NCI-H2227 (cell line): ENCODE results near the gene IP6K3.
A peak's percentile ranks its signal among the peaks of the same experiment; 100 is the strongest.

Experiments
- DNase-seq: peaks from one replicate; lab custom pipeline; 2025; ENCODE audit not compliant: unreplicated experiment; lab: John Stamatoyannopoulos, UW

Gene IP6K3, protein sequence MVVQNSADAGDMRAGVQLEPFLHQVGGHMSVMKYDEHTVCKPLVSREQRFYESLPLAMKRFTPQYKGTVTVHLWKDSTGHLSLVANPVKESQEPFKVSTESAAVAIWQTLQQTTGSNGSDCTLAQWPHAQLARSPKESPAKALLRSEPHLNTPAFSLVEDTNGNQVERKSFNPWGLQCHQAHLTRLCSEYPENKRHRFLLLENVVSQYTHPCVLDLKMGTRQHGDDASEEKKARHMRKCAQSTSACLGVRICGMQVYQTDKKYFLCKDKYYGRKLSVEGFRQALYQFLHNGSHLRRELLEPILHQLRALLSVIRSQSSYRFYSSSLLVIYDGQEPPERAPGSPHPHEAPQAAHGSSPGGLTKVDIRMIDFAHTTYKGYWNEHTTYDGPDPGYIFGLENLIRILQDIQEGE

DNA sequence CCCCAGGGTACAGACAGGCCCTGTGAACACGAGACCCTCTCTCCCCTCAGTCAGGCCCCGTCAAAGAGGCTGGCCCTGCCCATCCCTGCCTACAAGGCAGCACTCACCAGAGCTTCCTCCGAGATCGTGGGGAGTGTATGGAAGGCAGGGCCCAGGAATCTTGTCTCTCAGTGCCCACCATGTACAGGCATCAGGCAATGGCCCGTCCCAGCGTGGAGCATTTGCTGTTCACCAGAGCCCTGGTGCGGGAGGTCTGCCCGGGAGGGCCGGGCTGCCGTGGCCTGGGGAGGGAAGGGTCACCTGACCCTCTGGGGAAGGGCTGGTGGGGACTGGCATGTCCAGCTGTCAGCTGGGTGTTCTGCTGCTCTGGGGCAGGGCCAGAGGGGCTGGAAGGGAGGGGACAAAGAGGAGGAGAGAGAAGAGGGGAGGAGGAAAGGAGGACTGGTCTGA is at the start of gene IP6K3:
Gene IP6K3, minus strand, starts transcription at position 255 of the 450 bp plus-strand sequence. CDS start 11,429 bp downstream, outside the sequence.
- no peak for DNase-seq

DNA sequence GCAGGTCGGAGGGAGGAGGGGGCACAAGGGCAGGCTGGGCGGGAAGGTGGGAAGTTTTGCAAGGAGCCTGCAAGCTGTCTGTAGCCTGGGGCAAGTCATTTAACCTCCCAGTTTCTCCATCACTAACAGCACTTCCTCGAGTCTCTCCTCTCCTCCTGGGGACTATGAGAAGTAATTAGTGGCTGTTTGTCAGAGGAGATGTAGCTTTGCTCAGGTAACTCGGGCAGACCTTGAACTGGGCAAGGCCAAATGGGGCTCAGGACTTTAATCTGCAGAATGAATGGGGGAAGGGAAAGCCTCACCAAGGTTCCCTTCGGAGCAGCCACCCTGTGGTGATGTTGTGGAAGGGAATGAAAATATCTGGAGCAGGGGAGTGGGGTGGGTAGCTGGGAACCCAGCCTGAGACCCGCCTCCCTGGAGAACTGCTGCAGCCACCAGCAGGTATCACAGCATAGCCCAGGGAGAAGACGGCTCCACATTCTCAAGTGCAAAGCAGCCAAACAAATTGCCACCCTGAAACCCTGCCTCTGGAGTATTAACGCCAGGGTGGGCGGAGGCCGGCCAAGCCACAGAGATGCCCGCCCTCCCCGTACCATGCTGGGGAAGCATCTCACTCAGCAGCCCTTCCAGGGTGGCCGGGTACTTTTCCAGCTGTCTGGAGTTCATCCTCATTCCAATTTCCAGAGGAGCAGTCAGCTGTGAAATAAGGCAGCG is 48.4 kb upstream of the IP6K3 start:
- peak; percentile 39 for DNase-seq

DNA sequence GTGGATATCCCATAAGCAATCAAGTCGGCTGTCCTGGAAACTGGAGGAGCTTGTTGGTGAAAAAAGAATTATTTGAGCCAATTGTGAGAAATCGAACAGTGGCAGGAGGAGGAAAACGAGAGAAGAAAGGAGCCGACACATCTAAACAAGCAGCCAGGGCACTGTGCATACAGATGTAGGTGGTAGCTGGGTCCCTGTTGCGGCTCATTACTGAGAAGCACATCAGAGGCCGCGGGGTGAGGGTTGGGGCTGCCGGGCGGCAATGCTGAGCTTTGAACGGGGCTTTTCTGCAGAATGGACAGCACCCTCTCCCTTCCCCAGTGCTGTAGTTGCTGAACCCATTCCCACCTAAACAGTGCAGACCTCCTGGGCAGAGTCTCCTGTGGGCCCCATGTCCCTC is 46.3 kb upstream of the IP6K3 start:
- DNase-seq, result no peak

DNA sequence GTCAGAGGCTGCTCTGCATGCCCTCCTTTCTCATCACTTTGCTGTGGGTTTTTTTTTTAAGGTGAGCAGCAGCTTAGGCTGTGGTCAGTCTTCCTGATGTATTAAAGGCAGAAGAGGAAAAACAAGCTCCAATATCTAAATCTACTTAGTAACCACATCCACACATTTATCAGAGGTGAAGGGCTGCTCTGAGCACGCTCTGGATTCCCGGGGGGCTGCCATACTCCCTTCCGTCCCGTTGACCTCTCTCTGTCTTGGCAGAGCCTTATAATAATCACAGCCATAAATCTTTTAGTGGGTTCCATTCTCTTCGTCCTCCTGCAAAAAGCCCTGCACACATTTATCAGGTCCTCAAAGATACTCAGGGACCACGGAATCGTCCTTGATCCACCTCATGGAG is 44.9 kb upstream of the IP6K3 start:
- no peak for DNase-seq

GRCh38 chr6:33790910-33791309 is 44.2 kb upstream of the IP6K3 start:
- DNase-seq, result no peak

DNA sequence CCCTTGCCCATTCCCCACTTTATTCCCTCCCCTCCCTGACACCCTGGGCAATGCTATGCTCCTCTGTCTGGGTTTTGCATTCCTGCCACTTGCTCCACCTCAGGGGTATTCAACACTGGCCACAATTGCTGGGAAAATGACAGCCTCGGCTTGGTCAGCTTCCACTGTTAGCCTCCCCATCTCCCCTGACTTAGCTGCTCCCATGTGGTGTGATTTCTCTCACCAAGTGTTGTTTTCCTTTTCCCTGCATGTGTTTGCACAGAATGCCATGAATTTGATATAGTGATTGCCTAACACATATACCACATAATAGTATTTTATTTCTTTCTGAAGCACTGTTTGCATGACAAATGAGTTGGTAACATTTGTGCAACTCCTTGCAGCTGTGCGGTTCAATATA is 43.7 kb upstream of the IP6K3 start:
- no peak for DNase-seq

DNA sequence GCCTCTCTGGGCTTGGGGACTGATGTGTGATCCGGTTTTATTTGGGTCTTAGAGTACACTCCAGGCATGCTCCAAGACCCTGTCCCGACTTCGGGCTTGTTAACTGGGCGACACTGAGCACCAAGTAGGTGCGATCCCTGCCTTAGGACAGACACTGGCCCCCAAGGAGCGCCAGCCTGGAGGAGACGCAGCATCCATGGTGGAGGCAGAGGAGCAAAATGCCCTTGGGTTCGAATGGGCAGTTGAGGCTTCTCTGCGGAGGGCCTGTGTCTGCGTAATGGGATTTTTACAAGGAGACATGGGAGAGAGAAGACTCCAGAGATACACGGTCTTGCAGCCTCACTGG is 42.8 kb upstream of the IP6K3 start:
- no peak for DNase-seq

DNA sequence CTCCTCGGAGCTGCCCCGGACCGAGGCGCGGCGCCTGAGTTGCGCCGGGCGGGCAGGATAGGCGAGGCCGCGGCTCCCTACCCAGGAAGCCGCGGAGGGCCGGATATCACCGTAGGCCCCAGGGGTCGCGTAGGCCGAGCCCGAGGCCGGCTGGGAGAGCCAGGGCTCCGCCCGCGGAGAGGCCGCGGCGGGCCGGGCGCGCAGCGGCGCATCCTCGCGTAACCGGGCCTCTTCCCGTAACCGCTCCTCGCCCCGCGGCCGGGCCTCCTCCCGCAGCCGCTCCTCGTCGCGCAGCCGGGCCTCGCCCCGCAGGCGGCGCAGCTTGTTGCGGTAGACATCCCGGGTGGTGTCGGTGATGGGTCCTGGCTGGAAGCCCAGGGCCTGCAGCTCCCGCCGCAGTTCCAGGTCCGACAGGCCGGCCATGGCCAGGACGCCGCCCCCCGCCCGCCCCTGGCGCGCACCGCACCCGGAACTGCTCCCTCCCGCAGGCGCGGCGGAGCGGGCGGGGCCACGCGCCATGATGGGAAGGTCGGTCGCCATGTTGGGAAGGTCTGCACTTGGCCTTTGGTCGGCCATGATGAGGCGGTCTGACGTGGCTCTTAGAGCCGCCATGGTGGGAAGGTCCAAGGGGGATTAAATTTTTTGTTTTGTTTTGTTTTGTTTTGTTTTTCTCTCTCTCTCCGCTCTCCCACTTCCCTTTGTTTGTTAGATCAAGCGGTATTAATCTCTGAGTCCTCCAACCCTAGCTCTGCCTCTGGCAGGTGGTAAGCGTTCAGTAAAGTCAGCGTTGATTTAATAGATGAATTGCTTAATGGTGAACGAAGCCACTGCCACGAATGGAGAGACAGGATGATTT is 42.2 kb upstream of the IP6K3 start, which contains the start of gene LEMD2:
Gene LEMD2, minus strand, starts transcription at position 437 of the 856 bp plus-strand sequence. Its CDS starts 14 bp downstream, at position 423.
- peak; percentile 96 for DNase-seq

GRCh38 chr6:33787954-33788693 is 41.4 kb upstream of the IP6K3 start:
- DNase-seq, result peak; percentile 54

GRCh38 chr6:33787346-33787953 is 40.7 kb upstream of the IP6K3 start:
- no peak for DNase-seq

GRCh38 chr6:33786736-33787135 is 40.0 kb upstream of the IP6K3 start:
- DNase-seq, result no peak

DNA sequence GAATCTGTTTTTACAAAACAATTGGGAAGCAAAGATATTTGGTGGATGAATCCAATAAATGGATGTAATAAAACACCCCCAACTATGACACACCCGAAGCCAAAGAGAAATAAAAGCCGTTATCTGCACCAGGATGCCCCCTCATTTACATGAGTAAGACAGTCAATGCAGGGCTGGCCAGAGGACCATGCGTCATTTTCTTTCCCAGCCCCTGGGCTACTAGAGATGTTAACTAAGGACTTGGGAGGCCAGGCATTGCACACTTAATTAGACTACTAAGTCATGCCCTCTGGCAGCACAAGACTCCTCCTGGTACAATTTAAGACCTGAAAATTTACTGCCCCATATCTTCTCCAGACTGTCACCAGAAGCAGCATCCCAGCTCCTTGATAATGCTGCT is 39.1 kb upstream of the IP6K3 start:
- no peak for DNase-seq

DNA sequence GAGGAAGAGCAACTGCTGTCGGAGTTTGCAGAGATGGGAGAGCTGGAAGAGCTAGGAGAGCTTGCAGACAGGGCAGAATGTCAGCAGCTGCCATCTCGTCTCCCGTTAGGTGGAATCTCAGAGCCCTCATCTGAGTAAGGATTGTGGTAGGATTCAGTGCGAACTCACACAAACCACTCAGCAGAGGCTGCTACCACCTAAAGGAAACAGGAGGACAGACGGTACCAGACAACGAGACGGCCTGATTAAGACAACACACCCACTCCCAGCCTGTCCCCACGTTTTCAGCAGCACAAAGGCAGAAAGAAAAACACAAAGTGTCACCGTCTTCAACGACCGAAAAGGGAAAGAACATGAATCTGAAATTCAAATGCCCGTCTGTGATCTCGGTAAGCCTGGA is 38.1 kb upstream of the IP6K3 start:
- DNase-seq, result no peak

DNA sequence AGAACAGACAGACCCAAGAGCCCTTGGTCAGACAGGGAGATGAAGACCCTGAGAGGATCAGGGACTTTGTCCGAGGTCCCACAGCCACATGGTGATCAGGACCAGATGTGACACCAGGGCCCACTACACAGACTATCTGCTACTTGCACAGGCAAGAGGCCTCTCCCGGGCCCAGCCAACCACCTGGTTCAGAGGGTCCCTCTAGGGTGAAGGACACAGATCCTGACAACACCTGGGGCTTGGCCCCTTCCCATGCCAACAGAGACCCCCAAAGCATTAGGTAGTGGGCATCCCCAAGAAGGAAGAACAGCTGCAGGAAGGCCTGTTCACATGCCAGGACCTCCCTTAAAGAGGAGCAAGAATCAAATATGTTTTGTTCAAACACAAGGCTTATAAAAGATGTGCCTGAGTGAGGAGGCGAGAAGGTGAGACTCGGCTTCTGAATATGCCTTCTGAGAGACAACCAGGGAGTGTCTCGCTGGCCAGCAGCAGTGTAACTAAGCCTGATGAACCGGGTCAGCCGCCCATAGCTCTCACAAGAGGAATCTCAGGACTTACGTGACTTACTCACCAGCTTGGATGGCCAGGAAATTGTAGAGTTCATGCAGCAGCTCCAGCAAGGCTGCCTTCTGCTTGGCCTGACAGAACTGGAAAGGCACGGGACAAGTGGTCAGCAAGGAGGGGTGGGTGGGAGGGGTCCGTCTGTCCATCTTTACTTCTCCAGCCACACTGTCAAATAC is 37.2 kb upstream of the IP6K3 start:
- DNase-seq, result no peak

GRCh38 chr6:33782561-33782960 is 35.9 kb upstream of the IP6K3 start:
- DNase-seq, result no peak

GRCh38 chr6:33781131-33781975 is 34.6 kb upstream of the IP6K3 start:
- no peak for DNase-seq

GRCh38 chr6:33779895-33780294 is 33.2 kb upstream of the IP6K3 start:
- no peak for DNase-seq

GRCh38 chr6:33779290-33779689 is 32.6 kb upstream of the IP6K3 start:
- DNase-seq, result peak; percentile 66
